NCI-H1105 treated with DMSO at 0.1 percent for 48 hours (cell line): ENCODE results near the gene SDK2.

Experiments used
- DNase-seq: peaks from one replicate; lab custom pipeline; 2025; lab: John Stamatoyannopoulos, UW

Gene SDK2

DNA sequence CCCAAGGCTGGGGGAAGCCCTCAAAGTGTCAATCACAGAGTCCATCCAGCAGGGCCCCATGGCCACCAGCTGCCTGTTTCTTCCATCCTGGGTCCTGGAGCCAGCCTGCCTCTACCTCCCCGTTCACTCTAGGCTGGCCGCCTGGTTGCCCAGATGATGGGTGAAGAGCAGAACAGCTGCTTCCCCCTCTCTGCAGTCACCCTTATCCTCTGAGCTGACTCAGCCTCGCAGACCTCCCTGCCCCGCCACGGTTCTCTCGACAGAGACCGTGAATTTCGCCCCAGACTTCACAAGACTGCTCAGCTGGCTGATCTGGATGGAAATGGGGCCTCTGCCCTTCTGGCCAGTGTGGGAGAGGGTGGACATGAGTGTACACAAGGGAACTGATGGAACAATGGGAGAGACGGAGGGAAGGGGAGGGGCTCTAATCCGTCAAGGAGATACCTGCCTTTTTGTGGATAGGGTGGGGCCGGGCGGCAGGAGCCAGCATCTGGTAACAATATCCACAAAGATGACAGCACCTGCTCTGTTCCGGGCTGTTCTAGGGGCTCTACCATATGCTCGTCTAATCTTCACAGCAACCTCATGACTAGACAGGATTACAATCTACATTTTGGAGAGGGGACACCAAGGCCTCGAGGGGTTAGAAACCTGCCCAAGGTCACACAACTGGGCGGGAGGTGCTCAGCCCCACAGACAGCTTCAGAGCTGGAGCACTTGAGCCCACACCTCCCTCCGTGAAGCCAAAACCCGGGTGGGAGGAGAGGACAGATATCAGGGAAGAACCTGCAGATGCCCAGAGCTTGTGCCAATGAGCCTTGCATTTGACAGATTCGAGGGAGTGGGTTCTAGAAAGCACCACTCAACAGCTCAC is 136.0 kb downstream of the SDK2 start:
- no peak for DNase-seq

DNA sequence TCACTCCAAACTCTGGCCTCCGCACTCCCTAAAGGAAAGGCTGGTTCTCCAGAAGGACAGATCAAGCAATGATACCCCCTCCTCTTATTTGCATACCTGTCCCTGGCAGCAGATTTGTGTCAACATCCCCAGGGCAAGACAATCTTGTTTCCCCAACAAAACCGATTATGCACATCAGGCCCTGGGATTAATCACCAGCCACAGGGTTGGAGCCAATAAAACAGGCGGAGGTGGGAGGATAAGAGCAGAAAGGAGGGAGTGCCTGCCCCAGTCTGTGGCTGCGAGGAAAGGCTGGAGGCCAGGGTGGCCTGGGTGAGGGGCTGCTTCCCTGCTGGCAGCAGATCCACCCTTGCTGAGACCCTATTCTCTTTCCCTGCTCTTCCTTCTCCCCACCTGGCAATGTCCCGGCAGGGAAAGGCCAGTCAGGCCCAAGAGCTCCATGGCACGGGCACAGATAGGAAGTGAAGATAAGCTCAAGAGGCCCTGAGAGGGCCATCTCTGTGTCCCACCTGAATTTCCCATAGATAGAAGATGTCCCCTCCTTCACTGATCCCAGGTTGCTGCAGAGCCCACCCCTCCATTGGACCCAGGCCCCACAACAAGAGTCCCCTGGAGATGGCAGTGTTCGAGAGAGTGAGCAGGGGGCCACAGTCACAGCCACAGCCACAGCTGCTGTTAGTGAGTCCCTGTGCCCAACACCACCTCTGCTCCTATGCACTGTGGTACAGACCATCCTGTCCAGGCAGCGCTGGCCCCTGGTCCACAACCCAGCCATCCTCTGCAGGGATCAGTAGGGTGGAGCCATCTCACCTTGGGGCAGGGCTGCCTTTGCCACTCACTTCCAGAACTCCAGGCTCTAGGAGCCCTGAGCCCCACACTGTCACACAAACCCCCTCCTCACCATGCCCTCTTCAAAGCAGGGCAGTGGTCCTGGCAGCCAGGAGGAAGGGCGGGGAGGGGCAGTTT is 137.5 kb downstream of the SDK2 start:
- no peak for DNase-seq

DNA sequence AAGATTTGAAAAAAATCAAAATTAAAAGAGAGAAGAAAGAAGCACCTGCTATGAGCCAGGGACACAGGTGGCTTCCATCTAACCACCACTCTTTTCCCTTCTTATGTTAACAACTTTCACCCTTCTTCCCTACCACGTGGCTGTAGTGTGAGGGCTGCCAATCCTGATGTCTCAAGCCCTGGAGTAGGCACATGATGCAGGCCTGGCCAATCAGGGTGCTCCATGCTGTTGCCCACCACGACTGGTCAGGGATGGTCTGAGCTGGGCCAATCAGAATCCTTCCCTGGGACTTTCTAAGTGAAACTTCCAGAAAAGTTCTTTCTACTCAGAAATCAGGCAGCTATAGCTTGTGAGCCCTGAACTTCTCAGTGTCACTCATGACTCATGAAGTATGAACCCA is 140.7 kb downstream of the SDK2 start:
- DNase-seq = no peak

DNA sequence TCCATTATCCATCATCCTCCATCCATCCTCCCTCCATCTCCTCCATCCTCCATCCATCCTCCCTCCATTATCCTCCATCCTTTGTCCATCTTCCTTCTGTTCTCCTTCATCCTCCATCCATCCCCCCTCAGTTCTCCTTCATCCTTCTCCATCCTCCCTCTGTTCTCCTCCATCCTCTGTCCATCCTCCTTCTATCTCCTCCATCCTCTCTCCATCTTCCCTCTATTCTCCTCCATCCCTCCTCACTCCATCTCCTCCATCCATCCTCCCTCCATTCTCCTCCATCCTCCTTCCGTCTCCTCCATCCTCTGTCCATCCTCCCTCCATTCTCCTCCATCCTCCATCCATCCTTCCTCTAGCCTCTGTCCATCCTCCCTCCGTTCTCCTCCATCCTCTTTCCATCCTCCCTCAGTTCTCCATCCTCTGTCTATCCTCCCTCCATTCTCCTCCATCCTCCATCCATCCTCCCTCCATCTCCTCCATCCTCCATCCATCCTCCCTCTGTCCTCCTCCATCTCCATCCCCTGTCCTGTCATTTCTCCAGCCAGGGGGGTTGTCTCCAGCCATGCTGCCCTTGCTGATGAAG is 143.7 kb downstream of the SDK2 start:
- no peak for DNase-seq

- DNase-seq = no peak
Measured at GRCh38 chr17:73498886-73499554, 145.2 kb downstream of the SDK2 start.

DNA sequence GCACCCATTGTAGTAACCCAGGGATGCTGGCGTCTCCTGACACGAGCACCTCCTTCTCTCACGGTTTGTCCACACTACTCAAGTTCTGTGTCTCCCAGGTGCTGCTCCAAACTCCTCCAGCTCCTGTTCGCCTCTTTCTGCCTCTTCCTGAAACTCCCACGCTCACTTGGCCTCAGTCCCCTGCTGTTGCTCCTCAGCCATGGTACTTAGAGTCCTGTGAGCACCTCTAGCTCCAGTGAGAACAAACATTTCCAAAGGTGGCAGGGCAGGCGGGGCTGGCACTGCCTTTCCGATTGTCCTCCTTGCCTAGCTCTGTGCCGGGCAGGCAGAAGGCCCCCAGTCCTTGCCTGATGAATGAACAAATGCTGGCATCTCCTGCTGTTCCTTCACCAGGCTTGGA is 146.1 kb downstream of the SDK2 start:
- DNase-seq = no peak

DNA sequence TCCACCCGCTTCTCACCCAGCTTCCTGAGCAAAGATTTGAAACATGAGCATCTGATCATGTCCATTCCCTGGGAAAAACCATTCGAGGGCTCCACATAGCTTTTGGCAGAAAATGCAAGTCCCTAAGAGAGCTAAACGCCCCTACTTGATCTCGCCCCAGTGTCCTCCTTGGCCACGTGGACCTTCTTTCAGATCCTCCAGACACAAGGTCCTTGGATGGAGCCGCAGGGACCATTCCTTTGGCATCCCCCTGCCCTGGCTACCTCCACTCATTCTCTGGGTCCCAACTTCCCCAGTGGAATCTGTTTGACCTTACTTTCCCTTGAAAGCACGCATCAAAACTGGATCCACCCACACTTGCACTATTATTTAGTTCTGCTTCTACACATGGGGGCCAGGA is 146.5 kb downstream of the SDK2 start:
- DNase-seq = no peak

GRCh38 chr17:73496232-73496631 is 148.0 kb downstream of the SDK2 start:
- no peak for DNase-seq

DNA sequence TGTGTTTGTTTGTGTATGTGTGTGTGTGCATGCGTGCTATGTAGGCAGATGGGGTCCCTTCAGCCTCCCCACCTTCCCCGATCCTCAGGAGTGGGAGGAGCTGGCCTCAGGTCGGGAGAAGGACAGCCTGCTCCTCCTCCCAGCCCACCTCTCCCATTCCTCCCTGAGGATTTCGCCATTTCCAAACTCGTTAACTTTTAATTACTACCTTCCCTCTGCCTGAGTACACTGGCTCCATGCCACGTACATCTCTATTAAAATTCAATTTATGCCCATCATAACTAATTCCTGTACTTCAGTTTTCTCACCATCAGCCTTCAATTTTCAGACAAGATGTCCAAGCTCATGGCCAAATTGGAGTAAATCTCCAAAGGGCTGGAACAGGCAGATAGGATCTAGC is 148.6 kb downstream of the SDK2 start:
- peak; percentile 64 for DNase-seq

- no peak for DNase-seq
Measured at GRCh38 chr17:73494950-73495349, 149.3 kb downstream of the SDK2 start.

DNA sequence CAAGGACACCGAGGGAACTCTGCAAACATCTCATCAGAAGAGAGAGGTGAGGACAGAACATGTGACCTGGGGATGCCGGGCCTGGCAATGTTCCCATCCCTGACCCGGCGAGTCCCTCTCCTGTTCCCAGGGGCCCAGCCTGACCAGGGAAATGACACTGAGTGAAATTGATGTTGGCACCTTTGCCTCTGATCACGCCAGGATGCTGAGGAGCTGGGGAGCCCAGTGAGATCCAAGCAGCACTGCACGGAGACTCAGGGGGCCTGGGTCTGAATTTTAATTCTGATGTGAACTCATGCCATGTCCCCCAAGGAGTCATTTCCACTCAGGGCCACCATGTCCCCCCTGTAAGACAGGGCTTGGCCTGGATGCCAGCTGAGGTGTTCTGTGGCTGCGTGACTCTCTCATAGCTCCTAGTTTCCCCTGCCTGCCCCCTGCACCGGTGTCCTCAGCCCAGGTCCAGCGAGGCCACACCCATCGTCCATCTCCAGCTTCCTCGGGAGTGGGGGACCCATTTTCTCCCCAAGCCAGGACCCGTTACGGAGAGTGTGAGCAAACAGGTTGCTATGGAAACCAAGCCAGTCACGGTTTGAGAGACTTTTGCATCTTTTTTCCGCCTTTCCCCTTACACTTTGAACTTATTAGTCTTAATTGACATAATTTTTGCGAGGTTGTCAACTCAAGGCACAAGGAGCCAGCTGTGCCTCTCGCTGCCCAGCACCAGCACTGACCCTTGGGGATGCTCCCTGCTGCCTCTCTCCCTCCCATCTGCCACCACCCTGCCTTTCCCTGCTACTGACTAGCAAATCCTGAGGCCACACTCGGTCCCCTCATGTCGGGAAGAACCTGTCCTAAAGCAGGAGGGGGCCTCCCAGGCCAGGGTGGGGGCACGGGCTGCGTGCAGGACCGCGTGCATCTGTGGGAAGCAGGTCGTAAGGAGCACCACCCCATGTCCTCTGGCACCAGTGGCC is 150.0 kb downstream of the SDK2 start:
- DNase-seq = no peak

- peak; percentile 84 for DNase-seq
Measured at GRCh38 chr17:73492821-73493814, 151.1 kb downstream of the SDK2 start.

- DNase-seq = no peak
Measured at GRCh38 chr17:73492125-73492820, 152.0 kb downstream of the SDK2 start.

- DNase-seq = no peak
Measured at GRCh38 chr17:73491648-73492047, 152.6 kb downstream of the SDK2 start.

DNA sequence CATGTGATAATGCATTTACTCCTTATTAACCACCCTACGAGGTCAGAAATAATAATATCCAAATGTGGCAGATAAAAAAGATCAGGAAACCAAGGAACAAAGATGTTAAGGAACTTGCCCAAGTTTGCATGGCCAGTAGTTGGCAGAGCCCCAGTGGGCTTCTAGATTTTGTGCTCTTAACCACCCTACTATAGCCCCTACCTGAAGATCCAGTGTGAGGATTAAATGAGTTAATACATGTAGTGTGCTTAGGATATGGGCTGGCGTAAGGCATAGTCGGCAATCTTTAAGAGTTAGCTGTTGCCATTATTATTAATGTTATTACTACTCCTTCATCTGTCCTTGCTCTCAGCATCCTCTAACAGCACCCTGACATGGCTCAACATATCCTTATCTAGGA is 153.4 kb downstream of the SDK2 start:
- no peak for DNase-seq

GRCh38 chr17:73489991-73490390 is 154.3 kb downstream of the SDK2 start:
- DNase-seq = no peak

DNA sequence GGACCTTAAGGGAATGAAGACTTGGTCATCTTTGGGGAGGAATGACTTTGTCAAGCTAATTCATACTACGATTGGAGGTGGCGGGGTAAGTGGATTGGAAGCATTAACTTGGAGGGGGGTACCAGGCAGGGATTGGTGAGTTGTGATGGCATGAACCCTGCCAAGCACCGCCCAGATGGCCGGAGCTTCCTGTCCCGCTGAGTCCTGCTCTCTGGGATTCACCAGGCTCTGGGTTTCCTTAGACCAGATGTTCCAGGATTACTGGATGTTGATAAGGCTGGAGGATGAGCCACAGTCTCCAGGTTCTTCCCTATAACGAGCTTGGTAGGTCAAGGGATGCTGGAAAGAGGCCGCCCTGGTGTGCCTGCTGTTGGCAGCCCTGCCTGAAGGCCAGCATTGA is 154.9 kb downstream of the SDK2 start:
- no peak for DNase-seq

- DNase-seq = no peak
Measured at GRCh38 chr17:73485130-73485529, 159.1 kb downstream of the SDK2 start.

GRCh38 chr17:73482894-73483293 is 161.4 kb downstream of the SDK2 start:
- no peak for DNase-seq
